Measurements from ENCODE around the gene RTP1.

RTP1 gene

DNA sequence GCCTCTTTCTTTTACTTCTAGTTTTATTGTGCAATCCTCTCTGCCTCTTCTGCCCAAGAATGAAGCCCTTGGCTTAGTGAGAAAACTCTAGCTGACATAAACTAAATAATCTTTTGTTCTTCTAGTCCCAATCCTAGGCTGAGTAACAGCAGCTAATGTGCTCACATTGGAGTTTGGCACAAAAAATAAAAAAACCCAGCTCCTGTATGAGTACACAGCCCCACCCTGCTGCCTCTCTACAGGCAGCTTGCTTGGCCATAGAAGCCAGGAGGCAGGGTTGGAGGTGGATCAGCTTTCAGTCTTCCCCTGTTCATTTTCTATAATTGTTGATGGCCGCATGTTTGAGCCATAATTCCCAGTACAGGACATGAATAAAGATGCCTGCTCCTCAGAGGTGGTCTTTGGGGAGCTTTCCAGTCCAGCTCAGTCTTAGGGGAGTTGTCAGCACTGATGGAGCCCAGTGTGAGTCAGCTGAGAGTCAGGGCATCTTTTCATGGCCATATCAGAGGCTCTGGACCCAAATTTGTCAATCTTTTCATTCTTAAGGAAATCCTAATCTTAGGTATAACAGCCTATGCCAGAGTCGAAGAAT lies 46.7 kb downstream of the RTP1 start:
- no peak for DNase-seq

DNA sequence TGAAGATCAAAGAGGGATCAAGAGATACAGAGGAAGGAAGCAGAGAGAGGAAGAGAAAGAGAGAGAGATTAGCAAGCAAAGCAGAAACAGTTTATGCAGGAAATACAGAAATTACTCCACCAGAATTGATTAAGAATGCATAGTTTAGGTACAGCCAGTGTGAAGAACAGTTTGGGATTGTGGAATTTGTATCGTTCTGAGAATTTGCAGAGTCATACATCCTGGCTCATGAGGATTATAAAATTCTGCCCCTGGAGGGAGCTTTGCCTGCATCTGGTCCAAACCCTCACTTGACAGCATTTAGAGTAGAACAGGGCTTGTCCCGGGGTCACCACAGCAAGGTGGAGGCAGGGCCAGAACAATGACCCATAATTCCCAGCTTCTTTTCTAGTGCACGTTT lies 50.1 kb downstream of the RTP1 start:
- DNase-seq, result no peak
